Measurements from ENCODE around the gene PRDM11.

PRDM11 gene

DNA sequence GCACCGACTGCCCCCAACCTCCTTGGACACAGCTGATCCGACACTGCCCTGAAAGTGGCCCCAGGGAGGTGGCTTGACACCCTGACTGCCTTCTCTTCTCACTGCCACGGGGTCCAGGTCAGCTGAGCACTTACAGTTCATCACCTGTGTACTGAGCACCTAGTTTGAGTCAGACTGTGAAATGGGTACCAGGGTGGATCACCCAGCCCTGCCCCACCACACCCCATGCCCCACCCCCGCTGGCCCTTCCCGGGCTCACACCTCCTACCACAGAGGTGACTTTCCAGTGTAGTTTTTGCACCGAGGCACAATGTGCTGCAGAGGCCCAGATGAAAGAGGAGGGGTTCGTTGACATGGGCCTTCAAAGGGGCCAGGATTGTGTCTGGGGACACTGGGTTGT, 59.5 kb downstream of the PRDM11 start:
- no peak for DNase-seq (ENCODE audit: low read depth, low spot score)
- no peak overlapping the region for H3K27ac ChIP-seq

GRCh38 chr11:45208135-45208534, 61.7 kb downstream of the PRDM11 start:
- no peak for DNase-seq (ENCODE audit: low read depth, low spot score)
- H3K27ac ChIP-seq: no peak overlapping the region

DNA sequence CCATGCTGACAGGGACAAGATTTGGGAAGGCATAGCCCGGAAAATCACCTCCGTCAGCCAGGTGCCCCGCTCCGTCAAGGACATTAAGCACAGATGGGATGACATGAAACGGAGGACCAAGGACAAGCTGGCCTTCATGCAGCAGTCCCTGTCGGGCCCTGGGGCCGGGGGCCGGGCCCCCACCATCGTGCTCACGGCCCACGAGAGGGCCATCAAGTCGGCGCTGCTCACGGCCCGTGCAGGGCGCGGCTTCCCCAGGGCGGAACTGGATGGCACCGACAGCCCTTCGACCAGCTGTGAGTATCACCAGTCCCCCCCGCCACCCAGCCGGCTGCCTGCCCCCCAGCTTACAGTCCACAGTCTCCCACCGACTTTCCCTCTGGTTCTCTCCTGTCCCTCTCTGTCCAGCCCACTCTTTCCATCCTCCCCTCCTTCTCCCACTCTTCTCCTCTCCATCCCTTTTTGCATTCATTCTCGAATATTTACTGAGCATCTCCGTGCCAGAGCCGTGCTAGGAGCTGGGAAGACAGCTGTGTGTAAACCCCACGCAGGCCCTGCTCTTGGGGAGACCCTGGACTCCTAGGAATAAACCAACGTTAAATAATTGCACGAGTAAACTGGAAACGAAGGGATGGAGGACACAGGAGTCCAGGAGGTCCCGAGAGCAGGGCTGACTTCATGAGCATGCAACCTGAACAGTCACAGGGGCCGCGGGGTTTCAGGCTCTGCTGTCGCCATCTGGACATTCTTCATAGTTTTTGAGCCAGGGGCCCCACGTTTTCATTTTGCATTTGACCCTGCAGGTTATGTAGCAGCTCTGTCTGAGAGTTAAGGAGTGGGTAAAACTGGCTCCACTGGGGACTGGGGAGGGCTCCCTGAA, 62.8 kb downstream of the PRDM11 start:
- DNase-seq (ENCODE audit: low read depth, low spot score): no peak
- no peak overlapping the region for H3K27ac ChIP-seq

- H3K27ac ChIP-seq: no peak overlapping the region
- no peak for DNase-seq (ENCODE audit: low read depth, low spot score)
Measured at GRCh38 chr11:45209891-45210699, 63.7 kb downstream of the PRDM11 start.

GRCh38 chr11:45210846-45211245, 64.4 kb downstream of the PRDM11 start:
- no peak for DNase-seq (ENCODE audit: low read depth, low spot score)
- H3K27ac ChIP-seq: no peak overlapping the region

GRCh38 chr11:45211732-45212131, 65.3 kb downstream of the PRDM11 start:
- DNase-seq (ENCODE audit: low read depth, low spot score): no peak
- H3K27ac ChIP-seq: no peak overlapping the region

DNA sequence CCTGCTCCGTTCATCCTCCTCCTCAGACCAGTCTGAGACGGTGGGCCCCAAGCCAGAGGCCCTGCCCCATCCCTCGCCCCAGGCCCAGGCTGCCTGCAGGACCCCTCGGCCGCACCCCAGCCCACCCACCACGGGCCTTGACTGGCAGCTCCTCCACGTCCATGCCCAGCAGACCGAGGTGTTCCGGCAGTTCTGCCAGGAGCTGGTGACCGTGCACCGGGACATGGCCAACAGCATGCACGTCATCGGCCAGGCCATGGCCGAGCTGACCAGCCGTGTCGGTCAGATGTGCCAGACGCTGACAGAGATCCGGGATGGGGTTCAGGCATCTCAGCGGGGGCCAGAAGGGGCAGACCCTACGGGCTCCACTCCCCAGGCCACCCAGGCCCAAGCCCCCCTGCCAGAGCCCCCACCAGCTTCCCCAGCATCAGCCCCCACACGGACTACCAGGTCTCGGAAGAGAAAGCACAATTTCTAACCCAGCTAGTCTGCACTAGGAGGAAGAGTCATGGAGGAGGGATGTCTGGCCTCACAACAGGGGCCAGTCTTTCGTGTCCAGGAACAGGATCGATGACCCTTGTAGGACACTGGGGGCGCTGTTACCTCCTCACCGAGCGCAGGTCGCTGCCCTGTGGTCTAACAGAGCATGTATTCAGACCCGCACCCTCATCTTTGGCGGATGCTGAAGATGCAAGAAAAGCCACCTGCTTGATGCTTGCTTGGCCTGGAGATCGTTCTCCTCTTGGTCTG, 66.3 kb downstream of the PRDM11 start:
- H3K27ac ChIP-seq: no peak overlapping the region
- no peak for DNase-seq (ENCODE audit: low read depth, low spot score)

- no peak for DNase-seq (ENCODE audit: low read depth, low spot score)
- H3K27ac ChIP-seq: no peak overlapping the region
Measured at GRCh38 chr11:45213316-45213665, 66.9 kb downstream of the PRDM11 start.

DNA sequence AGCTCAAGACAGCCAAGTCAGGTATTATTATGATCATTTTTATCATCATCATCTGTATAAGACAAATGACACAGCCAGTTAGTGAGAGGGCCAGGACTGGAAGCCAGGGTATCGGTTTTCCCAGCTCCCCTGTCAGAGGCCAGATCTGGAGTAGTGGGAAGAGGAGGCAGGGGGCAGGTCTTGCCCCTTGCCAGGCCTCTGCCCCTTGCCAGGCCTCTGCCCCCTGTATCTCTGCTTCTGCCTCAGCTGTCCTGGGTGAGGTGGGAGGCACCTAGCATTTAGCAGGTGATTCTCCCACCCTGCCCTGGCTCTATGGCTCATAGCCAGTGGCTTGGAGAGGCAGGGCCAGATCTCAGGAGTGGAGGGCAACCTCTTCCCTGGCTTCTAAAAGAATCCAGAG, 67.3 kb downstream of the PRDM11 start:
- no peak overlapping the region for H3K27ac ChIP-seq

DNA sequence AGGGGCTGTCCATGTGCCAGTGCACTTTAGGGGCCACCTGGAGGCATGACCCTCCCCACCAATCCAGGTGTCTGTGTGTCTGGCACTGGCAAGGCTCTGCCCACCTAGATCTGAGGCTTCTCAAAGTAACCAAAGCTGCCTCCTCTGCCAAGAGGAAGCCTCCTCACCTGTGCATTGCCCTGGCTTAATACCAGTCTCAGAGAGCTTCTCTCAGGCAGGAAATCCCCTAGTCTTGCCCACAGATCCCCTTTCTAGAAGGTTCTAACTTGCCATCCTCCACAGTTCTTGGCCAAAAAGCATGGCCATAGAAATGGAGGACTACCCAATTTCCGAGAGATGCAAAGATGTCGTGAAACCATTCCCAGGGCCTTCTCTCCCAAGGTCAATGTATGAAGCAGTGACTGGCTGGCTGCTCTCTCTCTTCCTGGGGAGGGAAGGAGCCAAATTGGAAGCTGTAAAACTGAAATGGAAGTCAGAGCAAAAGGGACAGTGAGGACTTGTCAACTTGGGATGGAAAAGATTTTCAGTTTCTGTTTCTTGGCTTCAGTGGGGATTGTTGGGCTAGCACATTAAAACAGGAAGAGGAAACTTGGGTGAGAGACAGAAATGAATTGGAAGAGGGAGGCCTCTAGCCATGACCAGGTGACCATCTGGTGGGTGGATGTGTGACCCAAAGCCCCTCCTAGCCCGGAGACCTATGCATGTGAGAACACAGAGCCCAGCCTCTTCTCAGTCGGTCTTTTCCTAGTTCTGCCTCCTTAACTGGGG, 68.8 kb downstream of the PRDM11 start:
- H3K27ac ChIP-seq: no peak overlapping the region
- DNase-seq (ENCODE audit: low read depth, low spot score): no peak

More for the DNA sequence above, 67.3 kb downstream of the PRDM11 start:
- no peak for DNase-seq (ENCODE audit: low read depth, low spot score)

- no peak overlapping the region for H3K27ac ChIP-seq
- no peak for DNase-seq (ENCODE audit: low read depth, low spot score)
Measured at GRCh38 chr11:45216031-45216430, 69.6 kb downstream of the PRDM11 start.

DNA sequence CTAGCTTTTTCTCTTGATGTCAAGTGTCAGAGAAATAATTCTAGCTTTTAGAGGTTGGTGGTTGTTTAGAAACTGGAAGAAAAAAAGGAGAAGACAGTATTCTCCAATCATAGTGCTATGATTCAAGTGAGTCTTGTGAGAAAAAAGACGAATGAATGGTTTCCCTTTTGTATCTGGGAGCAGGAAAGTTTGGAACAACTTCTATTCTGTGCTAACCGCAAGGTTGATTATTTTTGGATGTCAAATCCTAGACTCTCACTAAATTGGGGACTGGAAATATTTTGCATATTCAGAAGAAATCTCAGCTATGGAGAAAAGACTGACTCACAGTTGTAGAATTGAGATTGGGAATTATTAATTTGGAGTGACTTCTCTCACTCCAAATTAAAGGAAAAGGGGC, 70.5 kb downstream of the PRDM11 start:
- DNase-seq (ENCODE audit: low read depth, low spot score): no peak
- H3K27ac ChIP-seq: no peak overlapping the region

DNA sequence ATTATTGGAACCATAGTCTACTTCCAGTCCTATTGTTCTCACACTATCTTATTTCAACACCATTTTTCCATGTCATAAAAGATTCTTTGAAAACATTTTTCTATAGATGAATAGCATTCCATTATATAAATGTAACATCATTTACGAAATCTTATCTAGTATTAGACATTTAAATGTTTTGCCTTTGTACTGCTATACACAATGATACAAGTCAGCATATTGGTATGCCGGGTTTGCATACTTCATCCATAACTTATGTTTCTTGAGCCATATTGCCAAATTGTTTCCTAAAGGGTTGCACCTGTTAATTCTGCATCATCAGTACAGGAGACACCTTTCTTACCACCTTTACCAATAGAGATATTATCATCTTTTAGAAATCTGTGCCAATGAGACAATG, 71.6 kb downstream of the PRDM11 start:
- DNase-seq (ENCODE audit: low read depth, low spot score): no peak
- H3K27ac ChIP-seq: no peak overlapping the region

DNA sequence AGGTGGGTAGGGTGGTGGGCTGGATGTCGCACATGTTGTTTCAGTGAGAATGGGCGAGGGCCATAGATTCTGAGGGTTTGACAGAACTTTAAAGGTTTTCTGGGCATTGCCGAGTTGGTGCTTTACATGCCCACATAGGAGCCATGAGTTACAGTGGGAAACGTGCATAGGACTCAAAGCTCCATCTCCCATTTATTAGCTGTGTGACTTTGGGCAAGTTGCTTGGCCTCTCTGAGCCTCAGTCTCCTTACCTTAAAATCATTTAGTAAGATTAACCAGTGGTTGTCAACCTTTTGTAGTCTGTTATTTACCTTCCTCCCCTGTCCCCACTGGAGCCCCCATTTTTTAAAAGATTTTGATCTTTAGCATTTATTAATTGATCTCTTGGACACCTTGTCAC, 72.3 kb downstream of the PRDM11 start:
- no peak for DNase-seq (ENCODE audit: low read depth, low spot score)

DNA sequence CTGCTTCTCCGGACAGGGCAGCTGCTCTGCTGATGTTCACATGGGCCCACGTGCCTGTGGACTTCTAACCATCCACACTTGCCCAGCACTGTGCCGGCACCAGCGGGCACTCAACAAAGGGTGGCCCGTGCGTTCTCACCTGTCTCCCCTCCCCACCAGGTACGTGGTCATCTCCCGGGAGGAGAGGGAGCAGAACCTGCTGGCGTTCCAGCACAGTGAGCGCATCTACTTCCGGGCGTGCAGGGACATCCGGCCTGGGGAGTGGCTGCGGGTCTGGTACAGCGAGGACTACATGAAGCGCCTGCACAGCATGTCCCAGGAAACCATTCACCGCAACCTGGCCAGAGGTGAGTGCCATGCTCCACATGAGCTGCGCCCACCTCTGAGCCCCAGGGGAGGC, 73.0 kb downstream of the PRDM11 start:
- DNase-seq (ENCODE audit: low read depth, low spot score): no peak
- no peak overlapping the region for H3K27ac ChIP-seq

More for the DNA sequence above, 72.3 kb downstream of the PRDM11 start:
- H3K27ac ChIP-seq: no peak overlapping the region

- H3K27ac ChIP-seq: no peak overlapping the region
- DNase-seq (ENCODE audit: low read depth, low spot score): no peak
Measured at GRCh38 chr11:45223496-45223895, 77.1 kb downstream of the PRDM11 start.

GRCh38 chr11:45224766-45225165, 78.3 kb downstream of the PRDM11 start:
- no peak for DNase-seq (ENCODE audit: low read depth, low spot score)
- H3K27ac ChIP-seq: no peak overlapping the region

DNA sequence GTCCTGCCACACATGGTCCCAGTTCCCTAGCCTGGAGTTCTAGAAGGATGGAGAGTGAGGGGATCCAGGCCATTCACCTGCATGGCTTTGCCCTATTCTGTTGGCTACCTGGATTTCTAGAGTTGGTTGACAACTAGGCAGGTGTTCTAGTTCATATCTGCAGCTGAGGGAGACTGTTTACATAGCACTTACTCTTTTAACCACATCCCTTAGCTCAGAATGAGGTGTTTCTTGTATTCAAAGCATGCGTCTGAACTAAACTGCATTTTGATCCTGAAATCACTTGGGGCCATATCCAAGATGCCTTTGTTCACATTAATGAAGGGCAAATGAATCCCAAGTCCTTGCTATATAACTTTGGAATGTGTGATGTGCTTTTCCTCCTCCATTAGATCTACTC, 78.8 kb downstream of the PRDM11 start:
- no peak for DNase-seq (ENCODE audit: low read depth, low spot score)
- H3K27ac ChIP-seq: no peak overlapping the region

DNA sequence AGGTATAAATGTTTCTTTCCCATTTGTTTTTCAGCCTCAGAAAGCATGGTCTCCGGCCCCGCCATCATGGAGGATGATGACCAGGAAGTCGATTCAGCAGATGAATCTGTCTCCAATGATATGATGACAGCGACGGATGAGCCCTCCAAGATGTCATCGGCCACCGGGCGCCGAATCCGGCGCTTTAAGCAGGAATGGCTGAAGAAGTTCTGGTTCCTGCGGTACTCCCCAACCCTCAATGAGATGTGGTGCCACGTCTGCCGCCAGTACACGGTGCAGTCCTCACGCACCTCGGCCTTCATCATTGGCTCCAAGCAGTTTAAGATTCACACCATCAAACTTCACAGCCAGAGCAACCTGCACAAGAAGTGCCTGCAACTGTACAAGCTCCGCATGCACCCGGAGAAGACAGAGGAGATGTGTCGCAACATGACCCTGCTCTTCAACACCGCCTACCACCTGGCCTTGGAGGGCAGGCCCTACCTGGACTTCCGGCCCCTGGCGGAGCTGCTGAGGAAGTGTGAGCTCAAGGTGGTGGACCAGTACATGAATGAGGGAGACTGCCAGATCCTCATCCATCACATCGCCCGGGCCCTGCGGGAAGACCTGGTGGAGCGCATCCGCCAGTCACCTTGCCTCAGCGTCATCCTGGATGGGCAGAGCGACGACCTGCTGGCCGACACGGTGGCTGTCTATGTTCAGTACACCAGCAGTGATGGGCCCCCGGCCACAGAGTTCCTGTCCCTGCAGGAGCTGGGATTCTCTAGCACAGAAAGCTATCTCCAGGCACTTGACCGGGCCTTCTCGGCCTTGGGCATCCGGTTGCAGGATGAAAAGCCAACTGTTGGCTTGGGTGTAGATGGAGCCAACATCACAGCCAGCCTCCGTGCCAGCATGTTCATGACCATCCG, 79.8 kb downstream of the PRDM11 start:
- no peak overlapping the region for H3K27ac ChIP-seq

More for the DNA sequence above, 79.8 kb downstream of the PRDM11 start:
- DNase-seq (ENCODE audit: low read depth, low spot score): no peak

All from epithelial cell of prostate (primary cell).